GM15510 (cell line): ENCODE results near the gene TSEN15.

Experiments
- POLR2A ChIP-seq: IDR thresholded peaks from 3 replicates; pipeline ENCODE4 v1.6.1; 2011; ENCODE audit warnings: borderline replicate concordance; ENCODE audit not compliant: insufficient read length; ENCODE audit errors: extremely low read depth

Gene TSEN15

GRCh38 chr1:184051485-184052193 is at the start of gene TSEN15:
Gene TSEN15, plus strand, starts transcription at chr1:184051730. Its CDS starts 26 bp downstream, at chr1:184051756.
- TF ChIP-seq POLR2A, result peak; percentile 92

DNA sequence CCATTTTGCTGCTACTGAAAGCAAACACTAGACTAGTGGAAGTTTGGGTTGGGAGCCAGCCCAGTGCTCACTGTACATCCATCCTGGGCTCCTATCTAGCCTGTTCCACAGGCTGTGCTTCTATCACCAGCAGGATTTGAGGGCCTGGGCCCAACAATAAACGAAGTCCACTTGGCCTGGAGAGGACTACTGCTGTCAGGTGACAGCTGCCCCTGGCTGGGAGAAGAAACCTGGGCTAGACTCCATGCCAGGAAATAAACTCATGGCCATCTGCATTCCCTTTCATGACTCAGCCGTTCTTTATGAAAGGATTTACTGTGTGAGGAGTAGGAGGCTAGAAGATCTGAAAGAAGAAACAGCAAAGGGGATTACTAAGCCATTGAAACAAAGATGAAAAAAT is 49.5 kb upstream of the TSEN15 start:
- TF ChIP-seq POLR2A, result no peak

- no peak for TF ChIP-seq POLR2A
Measured at GRCh38 chr1:184004935-184005334, 46.6 kb upstream of the TSEN15 start.

DNA sequence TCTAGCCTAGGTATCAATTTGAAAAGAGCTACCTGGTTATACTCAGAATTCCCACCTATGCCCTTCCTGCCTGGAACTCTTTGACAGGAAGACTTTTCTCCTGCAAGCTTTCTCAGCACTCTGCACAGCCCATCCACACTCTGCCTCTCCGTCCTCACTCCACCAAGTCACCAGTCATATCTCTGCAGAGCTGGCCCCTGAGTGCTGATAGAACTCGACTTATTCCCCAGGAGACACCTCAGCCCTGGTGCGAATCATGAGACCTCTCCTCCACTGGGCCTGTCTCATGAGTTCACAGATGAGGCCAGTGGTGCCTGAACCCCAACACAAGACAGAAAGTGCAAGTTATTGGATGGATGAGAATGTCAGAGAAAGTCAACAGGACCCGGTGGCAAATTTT is 46.0 kb upstream of the TSEN15 start:
- TF ChIP-seq POLR2A, result no peak

DNA sequence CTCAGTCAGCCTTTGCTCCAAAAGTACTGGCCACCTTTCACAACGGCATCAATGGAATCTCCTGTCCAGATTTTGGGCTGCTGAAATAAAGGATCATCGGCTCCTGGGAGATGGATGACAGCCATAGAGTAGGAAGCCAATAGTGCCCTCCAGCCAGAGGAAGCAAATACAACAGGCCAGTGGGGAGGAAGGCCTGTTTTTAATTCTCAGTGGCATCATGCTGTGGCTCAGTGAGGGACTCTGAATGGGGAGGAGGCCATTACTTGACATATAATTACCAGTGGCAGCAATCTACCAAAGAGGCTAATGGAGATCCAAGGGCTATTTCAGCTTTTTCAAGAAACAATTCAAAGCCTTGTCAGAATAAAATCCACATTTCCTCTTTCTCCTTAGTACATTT is 40.7 kb upstream of the TSEN15 start:
- no peak for TF ChIP-seq POLR2A

DNA sequence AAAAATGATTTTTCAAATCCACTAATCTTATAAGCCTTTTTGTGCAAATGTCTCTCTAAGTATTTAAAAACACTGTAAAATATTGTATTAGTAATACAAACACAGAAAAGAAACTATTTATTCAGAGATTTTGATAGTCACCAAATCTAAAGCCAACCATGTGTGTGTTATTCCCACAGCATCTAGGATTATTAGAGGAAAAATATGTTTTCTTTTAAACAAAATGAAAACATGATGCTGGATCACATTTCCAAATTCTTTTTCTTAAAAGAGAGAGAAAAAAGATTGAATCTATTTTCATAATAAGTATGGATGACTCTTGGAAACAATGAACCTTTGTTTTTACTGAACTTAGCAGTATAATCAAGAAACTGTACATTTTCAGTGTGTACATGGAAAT is 39.3 kb upstream of the TSEN15 start:
- no peak for TF ChIP-seq POLR2A

GRCh38 chr1:184014271-184014670 is 37.3 kb upstream of the TSEN15 start:
- TF ChIP-seq POLR2A, result no peak

DNA sequence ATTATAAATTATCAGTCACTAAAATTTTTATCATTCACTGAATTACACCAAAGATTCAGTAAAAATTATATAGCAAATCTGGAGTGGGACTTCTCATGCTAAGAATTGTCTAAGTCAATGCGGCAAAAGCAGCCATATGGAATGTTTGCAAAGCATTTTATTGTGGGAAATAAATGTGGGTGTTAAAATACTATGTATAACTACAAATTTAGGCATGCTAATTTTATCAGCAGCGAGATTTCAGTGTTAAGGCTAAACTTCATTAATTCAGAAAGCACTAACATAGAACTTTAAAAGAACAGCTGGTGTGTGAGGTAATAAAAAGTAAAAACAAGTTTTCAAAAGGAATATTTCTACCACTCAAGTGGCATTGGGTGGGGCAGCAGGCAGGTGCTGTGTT is 35.4 kb upstream of the TSEN15 start:
- TF ChIP-seq POLR2A, result no peak

- TF ChIP-seq POLR2A, result no peak
Measured at GRCh38 chr1:184017306-184017705, 34.2 kb upstream of the TSEN15 start.

DNA sequence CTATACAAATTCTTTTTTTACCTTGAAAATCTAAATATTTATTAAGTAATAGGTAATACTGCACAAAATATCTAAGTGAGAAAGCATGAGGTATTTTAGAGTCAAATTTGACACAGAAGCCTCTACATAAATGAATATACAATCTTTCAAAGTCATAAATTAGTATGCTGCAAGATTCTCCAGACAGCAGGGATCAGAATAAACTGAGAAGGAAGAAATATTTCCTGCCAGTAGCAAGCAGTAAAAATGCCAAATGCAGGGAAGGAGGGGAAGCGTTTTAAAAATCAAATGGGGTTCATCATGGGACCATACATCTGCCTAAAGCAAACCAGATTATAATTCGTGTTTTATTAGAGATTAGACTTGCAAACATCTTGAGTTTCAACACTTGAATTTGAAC is 32.9 kb upstream of the TSEN15 start:
- no peak for TF ChIP-seq POLR2A

- TF ChIP-seq POLR2A, result no peak
Measured at GRCh38 chr1:184019069-184019468, 32.5 kb upstream of the TSEN15 start.

DNA sequence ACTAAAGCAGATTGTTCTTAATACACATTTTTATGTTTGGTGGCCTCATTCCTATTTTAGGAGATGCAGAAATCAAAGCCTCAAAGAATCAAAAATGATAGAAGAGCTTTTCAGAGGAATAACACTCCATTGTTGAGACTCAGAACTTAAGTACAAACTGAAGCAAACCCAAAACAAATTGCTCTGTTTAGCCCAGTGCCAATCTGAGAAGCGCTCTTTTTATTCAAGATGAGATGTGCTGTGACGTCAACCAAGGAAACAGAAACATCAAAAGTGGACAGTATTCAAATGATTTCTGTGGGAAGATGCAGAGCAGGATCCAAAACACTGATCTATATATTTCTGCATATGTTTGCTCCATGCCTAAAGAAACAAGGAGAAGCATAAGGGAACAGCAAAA is 32.0 kb upstream of the TSEN15 start:
- no peak for TF ChIP-seq POLR2A

GRCh38 chr1:184020328-184020727 is 31.2 kb upstream of the TSEN15 start:
- no peak for TF ChIP-seq POLR2A

- TF ChIP-seq POLR2A, result no peak
Measured at GRCh38 chr1:184020855-184021254, 30.7 kb upstream of the TSEN15 start.

GRCh38 chr1:184021728-184022127 is 29.8 kb upstream of the TSEN15 start:
- TF ChIP-seq POLR2A, result no peak

- no peak for TF ChIP-seq POLR2A
Measured at GRCh38 chr1:184022668-184023067, 28.9 kb upstream of the TSEN15 start.

- no peak for TF ChIP-seq POLR2A
Measured at GRCh38 chr1:184023171-184023570, 28.4 kb upstream of the TSEN15 start.
